Osteoblast (primary cell): ENCODE data around the gene APBA2. TPM values are rescaled to one million over a fixed set of nuclear protein-coding genes. Genes with fewer than 3 reads are reported as not detected.
"Not testable (repeated sequence)": the region's sequence is repeated elsewhere in the genome, so short reads cannot be mapped to it uniquely, and the experiment has no call there.

Experiments used
- DNase-seq: peaks from one replicate; pipeline ENCODE4 v3.0.0; 2011; ENCODE audit warnings: low spot score, mixed read lengths; ENCODE audit not compliant: insufficient read length; ENCODE audit errors: missing footprints
- H2AFZ ChIP-seq: 2 replicates; pipeline ENCODE4 v1.6.0; 2011; ENCODE audit warnings: mild to moderate bottlenecking, low read length
- H3K27ac ChIP-seq: 2 replicates; pipeline ENCODE4 v1.5.1; 2011; ENCODE audit warnings: mild to moderate bottlenecking, low read depth, low read length, moderate library complexity
- H3K27me3 ChIP-seq: 2 replicates; pipeline ENCODE4 v1.6.0; 2012; ENCODE audit warnings: mild to moderate bottlenecking, control low read depth, inconsistent platforms, low read length, moderate library complexity; ENCODE audit not compliant: insufficient read depth
- H3K36me3 ChIP-seq: 2 replicates; pipeline ENCODE4 v1.5.1; 2011; ENCODE audit warnings: mild to moderate bottlenecking, low read length, control low read depth, moderate library complexity; ENCODE audit not compliant: insufficient read depth
- H3K4me1 ChIP-seq: 2 replicates; pipeline ENCODE4 v1.5.1; 2011; ENCODE audit warnings: mild to moderate bottlenecking, low read length, control low read depth, moderate library complexity; ENCODE audit not compliant: insufficient read depth
- H3K4me2 ChIP-seq: 2 replicates; pipeline ENCODE4 v1.6.0; 2011; ENCODE audit warnings: mild to moderate bottlenecking, low read length; ENCODE audit not compliant: insufficient read depth
- H3K4me3 ChIP-seq: fragments of 200-600 bp; sonication (generic); 3 replicates; pipeline ENCODE4 v1.5.1; 2012; ENCODE audit warnings: mild to moderate bottlenecking, low read length, inconsistent platforms; ENCODE audit not compliant: insufficient read depth
- H3K79me2 ChIP-seq: 2 replicates; pipeline ENCODE4 v1.6.0; 2012; ENCODE audit warnings: mild to moderate bottlenecking, low read length, control low read depth, inconsistent platforms; ENCODE audit not compliant: insufficient read depth
- H3K9me3 ChIP-seq: 2 replicates; pipeline ENCODE4 v1.5.1; 2011; ENCODE audit warnings: low read depth, low read length, control low read depth
- H4K20me1 ChIP-seq: 2 replicates; pipeline ENCODE4 v1.6.0; 2012; ENCODE audit warnings: mild to moderate bottlenecking, low read length, control low read depth; ENCODE audit not compliant: insufficient read depth
- CTCF ChIP-seq: IDR thresholded peaks from 2 replicates; pipeline ENCODE4 v1.5.1; 2011; ENCODE audit warnings: mild to moderate bottlenecking, low read depth, low read length, moderate library complexity; ENCODE audit errors: extremely low read depth
- total RNA-seq: library from RNA; depleted of rRNA; stranded (reverse); fragments of >200 nt; gene quantifications from 2 replicates; pipeline ENCODE4 v1.2.3, GENCODE V29; 2012

The APBA2 gene
- total RNA-seq, 1 donor = 6.2 TPM

GRCh38 chr15:29162411-29162810, 276.6 kb downstream of the APBA2 start:
- H3K36me3 ChIP-seq = no peaks in the 10 kb centered on the region
- H3K4me3 ChIP-seq = no peak overlapping the region
- H3K4me2 ChIP-seq = no peak overlapping the region
- H2AFZ ChIP-seq = no peak overlapping the region
- no peak overlapping the region for H3K27ac ChIP-seq
- no peaks in the 10 kb centered on the region for H4K20me1 ChIP-seq
- TF ChIP-seq CTCF = no peak
- peaks cover 3% of the 10 kb centered on the region for H3K4me1 ChIP-seq
- H3K79me2 ChIP-seq = no peaks in the 10 kb centered on the region
- H3K27me3 ChIP-seq = no peaks in the 10 kb centered on the region
- no peaks in the 10 kb centered on the region for H3K9me3 ChIP-seq
- no peak for DNase-seq

- not testable (repeated sequence) for H3K27me3 ChIP-seq, H3K4me2 ChIP-seq, H3K4me1 ChIP-seq, H2AFZ ChIP-seq, DNase-seq, H3K79me2 ChIP-seq, H4K20me1 ChIP-seq, H3K36me3 ChIP-seq, H3K4me3 ChIP-seq, H3K9me3 ChIP-seq, H3K27ac ChIP-seq
Observed at GRCh38 chr15:29167122-29167521, 281.3 kb downstream of the APBA2 start.

Other genes starting within 250 kb of the APBA2 start
- under 0.01 and 0.29 TPM in 2 replicates for gene GOLGA8M, start 173.6 kb upstream of the APBA2 start, total RNA-seq
- gene GOLGA6L7, start 37.3 kb upstream of the APBA2 start, total RNA-seq = not detected in 2 replicates